ENCODE measurements around the gene AKNA. TPM values are rescaled to one million over a fixed set of nuclear protein-coding genes. Genes with fewer than 3 reads are reported as not detected.

The AKNA gene
- total RNA-seq, 2 donors from 2014 or later = 263 to 323 TPM

GRCh38 chr9:114426046-114426948 is 38.5 kb upstream of the AKNA start:
- peaks cover 2% of the 10 kb centered on the region for H3K4me1 Mint-ChIP-seq
- DNase-seq (no peak), ATAC-seq (no peak)
- H3K9me3 ChIP-seq (ENCODE audit: control insufficient read depth, low read length, poor library complexity, severe bottlenecking) = no peaks in the 10 kb centered on the region
- H3K27ac Mint-ChIP-seq = no peak overlapping the region
- H3K36me3 Mint-ChIP-seq (ENCODE audit: low read depth) = peaks cover 3% of the 10 kb centered on the region
- H3K4me3 Mint-ChIP-seq = no peak overlapping the region
- peaks cover 12% of the 10 kb centered on the region for H3K27me3 Mint-ChIP-seq

GRCh38 chr9:114425126-114425525 is 37.3 kb upstream of the AKNA start:
- Mint-ChIP-seq H3K4me3 (no peak overlapping the region), H3K27ac (no peak overlapping the region), H3K36me3 (ENCODE audit: low read depth) (peaks cover 3% of the 10 kb centered on the region), H3K4me1 (no peaks in the 10 kb centered on the region), H3K27me3 (peaks cover 12% of the 10 kb centered on the region)
- no peaks in the 10 kb centered on the region for H3K9me3 ChIP-seq (ENCODE audit: control insufficient read depth, low read length, poor library complexity, severe bottlenecking)
- DNase-seq (no peak), ATAC-seq (no peak)

GRCh38 chr9:114424126-114424525 is 36.3 kb upstream of the AKNA start:
- H3K4me3 Mint-ChIP-seq = no peak overlapping the region

GRCh38 chr9:114423181-114423580 is 35.4 kb upstream of the AKNA start:
- H3K27ac Mint-ChIP-seq = no peak overlapping the region

More at GRCh38 chr9:114424126-114424525, 36.3 kb upstream of the AKNA start:
- ATAC-seq (no peak), DNase-seq (no peak)
- Mint-ChIP-seq H3K27ac (no peak overlapping the region), H3K4me1 (peaks cover 8% of the 10 kb centered on the region), H3K36me3 (ENCODE audit: low read depth) (peaks cover 3% of the 10 kb centered on the region), H3K27me3 (peaks cover 4% of the 10 kb centered on the region)
- H3K9me3 ChIP-seq (ENCODE audit: control insufficient read depth, low read length, poor library complexity, severe bottlenecking) = no peaks in the 10 kb centered on the region

GRCh38 chr9:114421147-114421546 is 33.4 kb upstream of the AKNA start:
- Mint-ChIP-seq H3K4me3 (no peak overlapping the region), H3K27ac (no peak overlapping the region), H3K27me3 (peaks cover 4% of the 10 kb centered on the region), H3K36me3 (ENCODE audit: low read depth) (peaks cover 2% of the 10 kb centered on the region), H3K4me1 (peaks cover 34% of the 10 kb centered on the region)
- no peaks in the 10 kb centered on the region for H3K9me3 ChIP-seq (ENCODE audit: control insufficient read depth, low read length, poor library complexity, severe bottlenecking)
- no peak for ATAC-seq
- DNase-seq = no peak

More at GRCh38 chr9:114423181-114423580, 35.4 kb upstream of the AKNA start:
- Mint-ChIP-seq H3K4me1 (peaks cover 17% of the 10 kb centered on the region), H3K36me3 (ENCODE audit: low read depth) (peaks cover 2% of the 10 kb centered on the region), H3K4me3 (no peak overlapping the region), H3K27me3 (peaks cover 4% of the 10 kb centered on the region)
- DNase-seq = no peak
- no peak for ATAC-seq
- no peaks in the 10 kb centered on the region for H3K9me3 ChIP-seq (ENCODE audit: control insufficient read depth, low read length, poor library complexity, severe bottlenecking)

- no peak for ATAC-seq
- Mint-ChIP-seq H3K27me3 (peaks cover 3% of the 10 kb centered on the region), H3K4me1 (peaks cover 36% of the 10 kb centered on the region), H3K36me3 (ENCODE audit: low read depth) (peaks cover 2% of the 10 kb centered on the region), H3K27ac (no peak overlapping the region), H3K4me3 (no peak overlapping the region)
- DNase-seq = no peak
- no peaks in the 10 kb centered on the region for H3K9me3 ChIP-seq (ENCODE audit: control insufficient read depth, low read length, poor library complexity, severe bottlenecking)
Observed at GRCh38 chr9:114419796-114420195, 32.0 kb upstream of the AKNA start.

GRCh38 chr9:114418053-114418452 is 30.3 kb upstream of the AKNA start:
- DNase-seq = no peak
- ATAC-seq = peak; percentile 35
- H3K4me3 Mint-ChIP-seq = peak overlapping the region; percentile 63
- H3K36me3 Mint-ChIP-seq (ENCODE audit: low read depth) = peaks cover 2% of the 10 kb centered on the region
- H3K4me1 Mint-ChIP-seq = peaks cover 36% of the 10 kb centered on the region
- no peaks in the 10 kb centered on the region for H3K9me3 ChIP-seq (ENCODE audit: control insufficient read depth, low read length, poor library complexity, severe bottlenecking)
- no peaks in the 10 kb centered on the region for H3K27me3 Mint-ChIP-seq
- H3K27ac Mint-ChIP-seq = peak overlapping the region; percentile 75

GRCh38 chr9:114417511-114417910 is 29.7 kb upstream of the AKNA start:
- H3K27me3 Mint-ChIP-seq = no peaks in the 10 kb centered on the region

GRCh38 chr9:114416906-114417305 is 29.1 kb upstream of the AKNA start:
- H3K27me3 Mint-ChIP-seq = no peaks in the 10 kb centered on the region
- peaks cover 36% of the 10 kb centered on the region for H3K4me1 Mint-ChIP-seq
- H3K9me3 ChIP-seq (ENCODE audit: control insufficient read depth, low read length, poor library complexity, severe bottlenecking) = no peaks in the 10 kb centered on the region
- ATAC-seq (no peak), DNase-seq (no peak)
- H3K36me3 Mint-ChIP-seq (ENCODE audit: low read depth) = peaks cover 2% of the 10 kb centered on the region
- H3K4me3 Mint-ChIP-seq = no peak overlapping the region
- no peak overlapping the region for H3K27ac Mint-ChIP-seq

More at GRCh38 chr9:114417511-114417910, 29.7 kb upstream of the AKNA start:
- H3K9me3 ChIP-seq (ENCODE audit: control insufficient read depth, low read length, poor library complexity, severe bottlenecking) = no peaks in the 10 kb centered on the region
- Mint-ChIP-seq H3K4me1 (peaks cover 36% of the 10 kb centered on the region), H3K4me3 (peak overlapping the region; percentile 63), H3K27ac (no peak overlapping the region), H3K36me3 (ENCODE audit: low read depth) (peaks cover 2% of the 10 kb centered on the region)
- DNase-seq = no peak
- ATAC-seq = no peak

- DNase-seq = no peak
- H3K27ac Mint-ChIP-seq = no peak overlapping the region
Observed at GRCh38 chr9:114416290-114416689, 28.5 kb upstream of the AKNA start.

GRCh38 chr9:114414346-114414745 is 26.6 kb upstream of the AKNA start:
- H3K9me3 ChIP-seq (ENCODE audit: control insufficient read depth, low read length, poor library complexity, severe bottlenecking) = no peaks in the 10 kb centered on the region
- ATAC-seq (no peak), DNase-seq (no peak)
- Mint-ChIP-seq H3K27me3 (peaks cover 6% of the 10 kb centered on the region), H3K36me3 (ENCODE audit: low read depth) (peaks cover 2% of the 10 kb centered on the region), H3K27ac (peak overlapping the region; percentile 45), H3K4me1 (peaks cover 39% of the 10 kb centered on the region), H3K4me3 (no peak overlapping the region)

More at GRCh38 chr9:114416290-114416689, 28.5 kb upstream of the AKNA start:
- Mint-ChIP-seq H3K27me3 (no peaks in the 10 kb centered on the region), H3K4me3 (no peak overlapping the region), H3K4me1 (peaks cover 36% of the 10 kb centered on the region), H3K36me3 (ENCODE audit: low read depth) (peaks cover 2% of the 10 kb centered on the region)
- H3K9me3 ChIP-seq (ENCODE audit: control insufficient read depth, low read length, poor library complexity, severe bottlenecking) = no peaks in the 10 kb centered on the region
- no peak for ATAC-seq

- Mint-ChIP-seq H3K36me3 (ENCODE audit: low read depth) (peaks cover 4% of the 10 kb centered on the region), H3K4me1 (peaks cover 38% of the 10 kb centered on the region), H3K27ac (no peak overlapping the region), H3K27me3 (peaks cover 6% of the 10 kb centered on the region), H3K4me3 (no peak overlapping the region)
- no peak for DNase-seq
- ATAC-seq = no peak
- H3K9me3 ChIP-seq (ENCODE audit: control insufficient read depth, low read length, poor library complexity, severe bottlenecking) = no peaks in the 10 kb centered on the region
Observed at GRCh38 chr9:114413861-114414301, 26.1 kb upstream of the AKNA start.

GRCh38 chr9:114412048-114412683 is 24.4 kb upstream of the AKNA start:
- H3K4me1 Mint-ChIP-seq = peaks cover 23% of the 10 kb centered on the region
- no peak overlapping the region for H3K27ac Mint-ChIP-seq
- no peaks in the 10 kb centered on the region for H3K9me3 ChIP-seq (ENCODE audit: control insufficient read depth, low read length, poor library complexity, severe bottlenecking)

More at GRCh38 chr9:114412048-114412683, 24.4 kb upstream of the AKNA start:
- Mint-ChIP-seq H3K27me3 (peaks cover 6% of the 10 kb centered on the region), H3K36me3 (ENCODE audit: low read depth) (peaks cover 2% of the 10 kb centered on the region), H3K4me3 (no peak overlapping the region)
- DNase-seq (no peak), ATAC-seq (no peak)

Measured in T-helper 17 cell (primary cell).